Activated T-cell treated with anti-CD3 and anti-CD28 coated beads, Interleukin-2, amount 50 U/mL, for 72 hours (primary cell): ENCODE measurements around the gene WDPCP. TPM values are rescaled to one million over a fixed set of nuclear protein-coding genes. Genes with fewer than 3 reads are reported as not detected.
A peak's percentile ranks its signal among the peaks of the same experiment; 100 is the strongest.
"Not testable (repeated sequence)": the region's sequence is repeated elsewhere in the genome, so short reads cannot be mapped to it uniquely, and the experiment has no call there.

ENCODE experiments used
- ATAC-seq, 2 donors: fragments of 150-1000 bp; cut with Tn5 transposase; replicated peaks in 1 of 2; 2 replicates each; pipeline ENCODE4 v1.10.0; 2021; ENCODE audit warnings: moderate library complexity in 2 of 2, mild to moderate bottlenecking in 1 of 2
- DNase-seq, 2 donors: peaks; one replicate each; pipeline ENCODE4 v3.0.0; 2021 to 2022; ENCODE audit warnings: mixed read lengths in 1 of 2
- H3K27ac Mint-ChIP-seq: one replicate; pipeline ENCODE4 v1.8.0; 2022; ENCODE audit warnings: mild to moderate bottlenecking, moderate library complexity, mixed read lengths
- H3K27me3 Mint-ChIP-seq: one replicate; pipeline ENCODE4 v1.8.0; 2022; ENCODE audit warnings: low read depth, mixed read lengths
- H3K36me3 Mint-ChIP-seq, 2 donors: one replicate each; pipeline ENCODE4 v1.8.0; 2022; ENCODE audit warnings: mixed read lengths in 2 of 2, mild to moderate bottlenecking in 1 of 2; ENCODE audit not compliant: insufficient read depth in 2 of 2
- H3K4me1 Mint-ChIP-seq: one replicate; pipeline ENCODE4 v1.8.0; 2022; ENCODE audit warnings: low read depth, mixed read lengths
- H3K4me3 Mint-ChIP-seq, 2 donors: one replicate each; pipeline ENCODE4 v1.8.0; 2022; ENCODE audit warnings: mild to moderate bottlenecking in 2 of 2, mixed read lengths in 2 of 2, moderate library complexity in 2 of 2
- H3K9me3 Mint-ChIP-seq, 2 donors: one replicate each; pipeline ENCODE4 v1.8.0; 2022; ENCODE audit warnings: mixed read lengths in 2 of 2
- total RNA-seq, 2 donors: library from RNA; stranded (reverse); gene quantifications; one replicate each; pipeline ENCODE4 v1.2.3, GENCODE V29; 2022

WDPCP gene, protein sequence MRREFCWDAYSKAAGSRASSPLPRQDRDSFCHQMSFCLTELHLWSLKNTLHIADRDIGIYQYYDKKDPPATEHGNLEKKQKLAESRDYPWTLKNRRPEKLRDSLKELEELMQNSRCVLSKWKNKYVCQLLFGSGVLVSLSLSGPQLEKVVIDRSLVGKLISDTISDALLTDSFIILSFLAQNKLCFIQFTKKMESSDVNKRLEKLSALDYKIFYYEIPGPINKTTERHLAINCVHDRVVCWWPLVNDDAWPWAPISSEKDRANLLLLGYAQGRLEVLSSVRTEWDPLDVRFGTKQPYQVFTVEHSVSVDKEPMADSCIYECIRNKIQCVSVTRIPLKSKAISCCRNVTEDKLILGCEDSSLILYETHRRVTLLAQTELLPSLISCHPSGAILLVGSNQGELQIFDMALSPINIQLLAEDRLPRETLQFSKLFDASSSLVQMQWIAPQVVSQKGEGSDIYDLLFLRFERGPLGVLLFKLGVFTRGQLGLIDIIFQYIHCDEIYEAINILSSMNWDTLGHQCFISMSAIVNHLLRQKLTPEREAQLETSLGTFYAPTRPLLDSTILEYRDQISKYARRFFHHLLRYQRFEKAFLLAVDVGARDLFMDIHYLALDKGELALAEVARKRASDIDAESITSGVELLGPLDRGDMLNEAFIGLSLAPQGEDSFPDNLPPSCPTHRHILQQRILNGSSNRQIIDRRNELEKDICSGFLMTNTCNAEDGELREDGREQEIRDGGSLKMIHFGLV
- total RNA-seq, result 1 to 10 TPM; 7.0 to 10.0 TPM

DNA sequence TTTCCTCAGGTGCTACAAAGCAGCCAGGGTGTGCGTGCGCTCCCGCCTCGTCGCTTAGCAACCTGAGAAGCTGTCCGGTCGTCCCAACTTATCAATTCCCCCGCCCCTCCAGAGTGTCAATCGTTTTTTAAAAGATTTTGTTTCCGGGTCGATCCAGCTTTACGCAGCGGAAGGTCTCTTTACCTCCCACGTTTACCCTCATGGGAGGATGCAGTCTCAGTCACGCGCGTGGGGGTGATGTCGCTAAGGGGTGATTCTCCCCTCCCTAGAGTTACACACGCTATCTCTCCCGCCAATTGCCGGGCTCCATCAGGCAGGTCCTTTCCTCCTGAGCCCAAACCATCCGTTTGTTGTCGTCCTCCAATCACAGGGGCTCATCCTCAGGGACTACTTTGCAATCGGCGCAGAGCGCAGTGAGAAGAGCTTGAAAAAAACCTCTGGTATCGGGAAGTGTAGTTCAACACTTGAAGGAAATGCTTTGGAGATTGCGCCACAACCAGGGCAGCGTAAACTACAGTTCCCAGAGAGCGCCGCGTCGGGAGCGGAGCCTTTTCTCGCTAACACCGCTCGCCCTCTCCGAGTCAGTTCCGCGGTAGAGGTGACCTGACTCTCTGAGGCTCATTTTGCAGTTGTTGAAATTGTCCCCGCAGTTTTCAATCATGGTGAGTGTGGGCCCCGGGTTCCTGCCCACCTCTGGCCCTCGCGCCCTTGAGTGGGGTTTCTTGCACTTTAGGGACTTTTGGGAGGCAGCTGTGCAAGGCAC is at the start of gene WDPCP, which contains the start of gene MDH1:
Gene WDPCP, minus strand, starts transcription at position 93 of the 763 bp plus-strand sequence. CDS start 206 bp downstream, outside the sequence.
Gene MDH1, plus strand, starts transcription at position 579 of the 763 bp plus-strand sequence. Its CDS starts 81 bp downstream, at position 660.
- H3K27me3 Mint-ChIP-seq, result no peaks in the 10 kb centered on the region
- H3K27ac Mint-ChIP-seq, result peak within 1 kb of the TSS; percentile 90
- peak; percentile 91 to 94 for DNase-seq
- no peaks in the 10 kb centered on the region for H3K9me3 Mint-ChIP-seq
- ATAC-seq, result peak; percentile 90 to 91
- H3K36me3 Mint-ChIP-seq, result peaks cover 0 to 10% of the 10 kb centered on the region in 2 donors
- peak within 1 kb of the TSS; percentile 92 to 98 for H3K4me3 Mint-ChIP-seq
- peaks cover 41% of the 10 kb centered on the region for H3K4me1 Mint-ChIP-seq

DNA sequence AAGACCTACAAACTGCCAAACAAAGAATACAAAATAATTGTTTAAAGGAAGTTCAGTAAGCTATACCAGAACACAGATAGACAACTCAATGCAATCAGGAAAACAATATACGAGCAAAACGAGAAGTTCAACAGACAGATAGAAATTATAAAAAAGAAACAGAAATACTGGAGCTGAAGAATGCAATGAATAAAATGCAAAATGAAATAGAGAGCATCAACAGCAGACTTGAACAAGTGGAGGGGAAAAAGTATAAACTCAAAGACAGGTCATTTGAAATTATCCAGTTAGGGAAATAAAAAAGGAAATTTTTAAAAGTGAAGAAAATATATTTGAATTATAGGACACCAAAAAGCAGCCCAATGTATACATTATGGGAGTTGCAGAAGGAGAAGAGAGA is 44.1 kb upstream of the WDPCP start:
- no peak for ATAC-seq
- no peaks in the 10 kb centered on the region for H3K27me3 Mint-ChIP-seq
- H3K27ac Mint-ChIP-seq, result no peak overlapping the region

DNA sequence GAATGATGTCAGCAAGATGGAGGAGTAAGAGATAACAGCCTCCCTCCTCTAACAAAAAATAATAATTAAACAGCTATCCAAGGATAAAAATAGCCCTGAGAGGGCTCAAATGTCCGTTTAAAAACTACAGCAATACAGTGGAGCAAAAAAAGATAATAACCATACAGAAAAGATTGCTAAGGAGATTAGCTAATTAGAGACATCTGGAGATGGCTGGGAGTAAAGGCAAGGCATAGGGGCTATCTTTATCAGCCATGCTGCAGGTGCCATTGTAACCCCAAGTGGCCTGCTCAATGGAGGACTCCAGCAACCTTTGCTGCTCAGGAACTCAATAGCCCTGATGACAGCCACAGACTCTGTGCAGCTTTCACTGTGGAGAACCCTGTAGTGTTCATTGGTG is 43.2 kb upstream of the WDPCP start:
- Mint-ChIP-seq H3K27me3 (no peaks in the 10 kb centered on the region), H3K36me3 (peaks cover 13% of the 10 kb centered on the region in 2 donors), H3K27ac (no peak overlapping the region), H3K4me3 (no peak overlapping the region), H3K4me1 (no peaks in the 10 kb centered on the region), H3K9me3 (peaks cover 11 to 18% of the 10 kb centered on the region in 2 donors)
- DNase-seq (no peak), ATAC-seq (no peak)

More for the DNA sequence above, 44.1 kb upstream of the WDPCP start:
- Mint-ChIP-seq H3K36me3 (peaks cover 13% of the 10 kb centered on the region in 2 donors), H3K4me3 (no peak overlapping the region), H3K4me1 (no peaks in the 10 kb centered on the region), H3K9me3 (peaks cover 12 to 18% of the 10 kb centered on the region in 2 donors)
- DNase-seq, result no peak

DNA sequence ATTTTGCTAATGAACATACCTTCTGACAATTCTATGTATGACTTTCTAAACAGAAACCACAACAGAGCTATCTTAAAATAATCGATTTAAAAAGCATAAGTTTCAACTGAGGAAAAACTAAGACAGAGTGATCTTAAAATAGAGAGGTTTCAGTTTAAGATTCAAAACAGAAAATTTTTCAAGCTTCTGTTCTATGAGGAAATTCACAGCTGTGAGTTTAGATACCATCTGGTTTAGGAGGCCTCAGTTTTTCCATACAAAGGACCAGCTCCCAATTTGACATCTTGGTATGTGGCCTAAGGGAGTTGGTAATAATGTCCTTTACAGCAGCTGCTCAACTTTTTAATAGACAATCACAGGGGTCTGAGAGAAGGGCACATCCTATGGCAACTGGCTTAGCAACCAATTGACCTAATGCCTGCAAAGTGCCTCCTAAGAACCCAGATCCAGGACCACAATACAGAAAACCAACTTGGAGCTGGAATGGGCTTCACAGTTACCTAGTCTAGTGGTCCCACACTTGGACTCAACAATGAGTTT is 40.2 kb upstream of the WDPCP start:
- Mint-ChIP-seq H3K36me3 (peaks cover 12 to 13% of the 10 kb centered on the region in 2 donors), H3K27me3 (peaks cover 8% of the 10 kb centered on the region), H3K4me1 (no peaks in the 10 kb centered on the region), H3K27ac (no peak overlapping the region), H3K9me3 (peaks cover 10 to 15% of the 10 kb centered on the region in 2 donors), H3K4me3 (no peak overlapping the region)
- ATAC-seq, result no peak
- DNase-seq, result no peak

DNA sequence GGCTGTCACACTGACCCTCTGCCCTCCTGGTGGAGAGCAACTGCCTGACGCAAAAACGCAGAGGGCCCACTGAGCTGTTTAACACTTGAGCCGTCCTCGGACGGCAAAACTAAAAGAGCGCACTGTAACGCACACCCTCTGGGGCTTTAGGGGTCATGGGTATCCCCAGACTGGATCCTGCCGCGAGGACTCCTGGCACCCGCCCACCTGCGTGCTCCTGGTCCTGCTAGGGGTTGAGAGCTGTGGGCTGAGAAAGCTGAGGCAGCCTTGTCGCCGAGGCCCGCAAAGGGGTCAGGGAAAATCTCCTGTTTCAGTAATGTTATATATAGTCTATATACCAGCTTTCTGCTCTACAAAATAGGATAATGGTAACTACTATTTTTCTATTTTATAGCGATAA is 39.6 kb upstream of the WDPCP start:
- Mint-ChIP-seq H3K36me3 (peaks cover 11 to 13% of the 10 kb centered on the region in 2 donors), H3K27me3 (peaks cover 8% of the 10 kb centered on the region), H3K27ac (no peak overlapping the region), H3K4me3 (no peak overlapping the region), H3K4me1 (no peaks in the 10 kb centered on the region), H3K9me3 (peaks cover 10 to 12% of the 10 kb centered on the region in 2 donors)
- no peak for ATAC-seq
- DNase-seq, result no peak

DNA sequence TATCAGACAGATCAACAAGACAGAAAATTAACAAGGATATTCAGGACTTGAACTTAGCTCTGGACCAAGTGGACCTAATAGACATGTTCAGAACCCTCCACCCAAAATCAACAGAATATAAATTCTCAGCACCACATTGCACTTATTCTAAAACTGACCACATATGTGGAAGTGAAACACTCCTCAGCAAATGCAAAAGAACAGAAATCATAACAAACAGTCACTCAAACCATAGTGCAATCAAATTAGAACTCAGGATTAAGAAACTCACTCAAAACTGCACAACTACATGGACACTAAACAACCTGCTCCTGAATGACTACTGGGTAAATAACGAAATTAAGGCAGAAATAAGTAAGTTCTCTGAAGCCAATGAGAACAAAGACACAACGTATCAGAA is 35.5 kb upstream of the WDPCP start:
- H3K27ac Mint-ChIP-seq, ATAC-seq, DNase-seq, H3K9me3 Mint-ChIP-seq, H3K4me1 Mint-ChIP-seq, H3K4me3 Mint-ChIP-seq, H3K27me3 Mint-ChIP-seq, H3K36me3 Mint-ChIP-seq: not testable (repeated sequence)

DNA sequence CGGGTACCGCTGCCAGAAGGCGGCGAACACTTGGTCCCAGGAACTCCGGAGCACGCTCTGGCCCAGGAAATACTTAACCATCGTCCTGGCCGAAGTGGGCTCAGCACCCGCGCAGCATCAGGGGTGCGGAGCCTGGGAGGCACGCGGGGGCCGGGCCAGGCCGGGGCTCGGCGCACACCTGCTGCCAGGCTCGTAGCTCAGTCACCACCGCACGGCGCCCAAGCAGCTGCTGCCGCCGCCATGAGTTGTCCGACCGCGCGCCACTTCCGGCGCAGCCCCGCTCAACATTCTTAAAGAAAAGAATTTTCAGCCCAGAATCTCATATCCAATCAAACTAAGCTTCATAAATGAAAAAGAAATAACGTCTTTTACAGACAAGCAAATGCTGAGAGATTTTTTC is 34.5 kb upstream of the WDPCP start:
- peaks cover 8% of the 10 kb centered on the region for H3K27me3 Mint-ChIP-seq

DNA sequence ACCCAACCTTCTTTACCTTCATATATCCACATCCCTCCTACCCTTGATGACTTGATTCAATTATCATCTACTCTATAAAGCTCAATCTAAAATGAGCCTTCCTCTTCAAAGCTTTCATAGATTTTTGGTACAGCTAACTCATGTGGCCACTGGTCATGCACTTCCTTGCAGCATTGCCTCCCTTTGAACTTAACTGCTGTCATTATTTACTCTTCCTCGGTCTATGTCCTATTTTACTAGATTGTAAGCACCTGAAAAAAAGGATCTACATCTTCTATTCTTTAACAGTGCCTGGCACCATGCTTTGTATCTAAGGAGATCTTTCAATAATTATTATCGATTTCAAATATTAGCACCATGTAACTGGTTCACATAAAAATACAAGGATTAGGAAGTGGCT is 31.1 kb upstream of the WDPCP start:
- Mint-ChIP-seq H3K4me3 (no peak overlapping the region), H3K36me3 (no peaks in the 10 kb centered on the region)

More for the DNA sequence above, 34.5 kb upstream of the WDPCP start:
- DNase-seq (no peak), ATAC-seq (no peak)
- Mint-ChIP-seq H3K4me1 (no peaks in the 10 kb centered on the region), H3K36me3 (peaks cover 0 to 1% of the 10 kb centered on the region in 2 donors), H3K4me3 (no peak overlapping the region), H3K27ac (no peak overlapping the region), H3K9me3 (peaks cover 0 to 3% of the 10 kb centered on the region in 2 donors)

DNA sequence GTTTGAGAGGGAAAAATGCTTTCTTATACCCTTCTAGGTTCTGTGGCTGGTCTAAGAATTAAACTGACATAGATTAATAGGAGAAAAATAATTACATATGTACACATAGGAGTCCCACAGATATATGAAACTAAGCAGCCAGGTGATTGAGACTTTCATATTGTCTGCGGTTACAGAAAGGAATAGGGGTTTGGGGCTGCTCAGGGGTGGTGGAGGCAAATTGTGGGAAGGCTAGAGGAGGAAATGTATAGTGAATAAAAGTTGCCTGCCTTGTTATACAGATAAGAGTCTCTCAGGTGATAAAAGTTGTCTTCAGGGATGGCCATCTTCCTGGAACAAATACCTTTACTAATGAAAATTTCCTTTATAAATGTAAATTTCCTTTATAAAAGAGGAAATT is 29.1 kb upstream of the WDPCP start:
- DNase-seq (no peak), ATAC-seq (no peak)
- H3K36me3 Mint-ChIP-seq, result no peaks in the 10 kb centered on the region
- no peak overlapping the region for H3K4me3 Mint-ChIP-seq
- H3K27me3 Mint-ChIP-seq, result peaks cover 6% of the 10 kb centered on the region
- H3K9me3 Mint-ChIP-seq, result no peaks in the 10 kb centered on the region
- no peaks in the 10 kb centered on the region for H3K4me1 Mint-ChIP-seq
- H3K27ac Mint-ChIP-seq, result no peak overlapping the region

More for the DNA sequence above, 31.1 kb upstream of the WDPCP start:
- no peak for DNase-seq
- Mint-ChIP-seq H3K4me1 (no peaks in the 10 kb centered on the region), H3K27ac (no peak overlapping the region), H3K27me3 (peaks cover 13% of the 10 kb centered on the region), H3K9me3 (peaks cover 0 to 3% of the 10 kb centered on the region in 2 donors)
- no peak for ATAC-seq

DNA sequence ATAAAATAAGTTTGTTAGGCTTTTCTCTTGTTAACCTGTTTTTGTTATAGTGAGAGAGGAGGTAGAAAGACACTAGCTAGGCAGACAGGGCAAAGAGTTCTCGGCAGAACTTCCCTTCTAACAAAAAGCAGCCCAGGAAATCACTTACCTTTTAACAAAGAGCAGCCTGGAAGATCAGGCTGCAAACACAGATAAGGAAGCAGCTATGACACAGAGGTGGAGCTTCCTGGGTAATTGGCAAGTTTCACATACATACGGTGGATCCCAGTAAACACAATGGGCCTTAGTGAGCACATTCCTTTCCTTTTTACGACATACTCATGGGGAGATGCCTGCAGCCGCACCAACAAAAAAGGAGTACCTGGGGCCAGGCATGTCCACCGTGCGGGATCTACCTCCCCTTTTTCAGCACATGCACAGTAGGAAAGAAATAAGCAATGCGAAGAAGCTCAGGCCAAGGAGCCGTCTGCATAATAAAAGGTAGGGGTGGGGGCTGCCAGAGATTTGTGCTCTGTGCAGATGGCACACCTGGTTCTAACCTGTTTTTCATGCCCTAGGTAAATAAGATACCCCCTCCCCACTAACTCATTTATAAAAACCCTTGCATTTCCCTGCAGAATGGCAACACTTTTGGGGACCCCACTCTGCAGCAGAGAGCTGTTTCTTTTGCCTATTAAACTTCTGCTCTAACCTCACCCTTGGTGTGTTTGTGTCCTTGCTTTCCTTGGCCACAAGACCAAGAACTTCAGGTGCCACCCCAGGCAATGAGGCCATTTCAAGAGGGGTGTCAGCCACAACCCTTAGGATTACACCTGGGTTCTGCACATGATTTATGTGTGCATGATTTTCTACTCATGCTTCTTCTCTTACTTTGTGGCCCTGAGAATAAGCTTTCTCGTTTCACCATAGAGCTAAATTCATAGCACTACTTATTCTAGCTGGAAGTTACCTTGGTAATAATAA is 27.0 kb upstream of the WDPCP start:
- ATAC-seq, result no peak
- H3K27me3 Mint-ChIP-seq, result peaks cover 6% of the 10 kb centered on the region

DNA sequence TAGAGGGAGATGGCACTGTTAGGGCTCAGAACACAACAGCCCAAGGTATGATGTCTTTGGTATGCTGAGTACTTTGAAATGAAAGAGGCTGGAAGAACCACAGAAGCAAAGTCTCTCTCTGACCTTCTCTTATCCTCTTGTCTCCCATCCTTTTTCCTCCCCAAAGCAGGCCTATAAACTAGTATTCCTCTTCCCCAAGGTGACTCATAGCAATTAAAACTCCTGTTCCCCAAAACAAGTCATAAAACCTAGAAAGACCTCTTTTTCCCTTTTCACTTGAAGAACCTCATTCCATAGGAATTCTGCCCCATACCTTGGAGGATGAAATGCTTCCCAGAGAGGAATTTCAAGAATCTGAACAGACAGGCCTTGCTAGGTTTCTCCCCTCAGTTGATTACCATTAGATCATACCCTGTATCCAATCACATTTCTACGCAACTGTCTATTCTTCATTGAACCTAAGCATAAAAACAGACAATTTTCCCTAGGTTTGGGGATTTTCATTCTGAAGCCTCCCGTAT is 26.2 kb upstream of the WDPCP start:
- H3K27ac Mint-ChIP-seq, result no peak overlapping the region
- H3K36me3 Mint-ChIP-seq, result no peaks in the 10 kb centered on the region
- no peak for DNase-seq

More for the DNA sequence above, 27.0 kb upstream of the WDPCP start:
- Mint-ChIP-seq H3K27ac (no peak overlapping the region), H3K9me3 (no peaks in the 10 kb centered on the region), H3K36me3 (no peaks in the 10 kb centered on the region), H3K4me1 (no peaks in the 10 kb centered on the region), H3K4me3 (no peak overlapping the region)
- no peak for DNase-seq

More for the DNA sequence above, 26.2 kb upstream of the WDPCP start:
- ATAC-seq, result no peak
- Mint-ChIP-seq H3K9me3 (no peaks in the 10 kb centered on the region), H3K4me1 (peaks cover 2% of the 10 kb centered on the region), H3K27me3 (peaks cover 6% of the 10 kb centered on the region), H3K4me3 (no peak overlapping the region)
